HG02943 (cell line): Measurements from ENCODE around the gene GIPC1.
A peak's percentile ranks its signal among the peaks of the same experiment; 100 is the strongest.
"Not testable (repeated sequence)": the region's sequence is repeated elsewhere in the genome, so short reads cannot be mapped to it uniquely, and the experiment has no call there.

Experiments used
- ATAC-seq: cut with Tn5 transposase; IDR thresholded peaks from one replicate; pipeline ENCODE4 v1.9.1; 2021; ENCODE audit warnings: mild to moderate bottlenecking, low read depth, moderate library complexity; ENCODE audit not compliant: unreplicated experiment

The GIPC1 gene

DNA sequence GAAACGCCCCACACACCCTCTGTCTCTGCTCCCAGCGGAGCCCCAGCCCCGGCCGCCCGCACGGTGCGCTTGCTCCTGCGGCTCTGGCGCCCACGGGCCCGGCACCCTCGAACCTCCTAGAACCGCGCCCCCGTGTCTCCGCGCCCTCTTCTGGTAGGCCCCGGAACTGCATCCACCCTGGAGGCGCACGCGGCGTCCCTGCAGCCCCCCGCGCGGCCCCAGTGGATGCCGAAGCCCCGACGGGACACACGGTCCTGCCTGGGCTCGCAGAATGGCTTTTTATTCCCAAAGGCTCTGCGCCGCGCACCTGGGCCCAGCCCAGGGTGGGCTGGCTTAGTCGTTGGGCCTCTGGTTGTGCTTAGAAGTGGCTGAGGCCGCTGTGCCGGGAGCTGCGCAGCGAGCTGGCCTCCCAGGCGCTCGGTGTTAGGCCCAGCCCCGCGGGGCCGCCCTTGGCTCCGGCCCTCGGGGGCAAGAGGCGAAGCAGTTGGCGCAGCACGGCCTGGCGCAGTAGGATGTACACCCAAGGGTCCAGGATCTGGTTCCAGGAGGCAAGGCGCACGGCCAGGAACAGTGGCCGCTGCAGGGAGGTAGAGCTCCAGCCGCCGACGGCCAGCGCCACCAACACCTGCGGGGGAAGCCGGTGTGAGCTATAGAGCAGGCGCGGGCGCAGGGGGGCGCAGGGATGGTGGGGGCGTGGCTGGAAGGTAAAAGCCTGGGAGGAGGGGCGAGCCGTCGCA, 23.6 kb downstream of the GIPC1 start:
- ATAC-seq = no peak

DNA sequence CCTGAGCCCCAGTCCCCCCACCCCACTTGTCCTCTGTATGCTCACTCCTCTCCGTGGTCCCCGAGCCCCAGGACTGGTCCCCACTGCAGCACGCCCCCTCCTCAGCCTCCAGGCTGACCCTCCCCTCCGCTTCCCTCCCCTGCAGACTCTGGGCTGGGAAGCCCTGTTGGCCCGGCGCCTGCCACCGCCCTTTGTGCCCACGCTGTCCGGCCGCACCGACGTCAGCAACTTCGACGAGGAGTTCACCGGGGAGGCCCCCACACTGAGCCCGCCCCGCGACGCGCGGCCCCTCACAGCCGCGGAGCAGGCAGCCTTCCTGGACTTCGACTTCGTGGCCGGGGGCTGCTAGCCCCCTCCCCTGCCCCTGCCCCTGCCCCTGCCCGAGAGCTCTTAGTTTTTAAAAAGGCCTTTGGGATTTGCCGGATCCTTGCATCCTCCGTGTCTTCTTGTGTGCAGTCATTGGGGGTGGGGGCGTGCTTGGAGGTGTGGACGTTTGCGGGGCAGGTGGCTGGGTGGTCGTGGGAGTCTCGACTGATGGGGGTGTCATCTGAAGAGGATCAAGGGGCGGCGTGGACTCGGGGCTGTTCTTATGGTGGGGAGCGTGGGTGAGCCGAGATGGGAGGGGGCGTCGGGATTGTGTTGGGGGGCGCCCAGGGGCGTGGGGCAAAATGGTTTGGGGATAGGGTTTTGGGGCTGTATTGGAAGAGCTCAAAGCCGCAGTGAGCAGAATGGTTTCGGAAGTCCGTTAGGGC, 24.3 kb downstream of the GIPC1 start:
- no peak for ATAC-seq

DNA sequence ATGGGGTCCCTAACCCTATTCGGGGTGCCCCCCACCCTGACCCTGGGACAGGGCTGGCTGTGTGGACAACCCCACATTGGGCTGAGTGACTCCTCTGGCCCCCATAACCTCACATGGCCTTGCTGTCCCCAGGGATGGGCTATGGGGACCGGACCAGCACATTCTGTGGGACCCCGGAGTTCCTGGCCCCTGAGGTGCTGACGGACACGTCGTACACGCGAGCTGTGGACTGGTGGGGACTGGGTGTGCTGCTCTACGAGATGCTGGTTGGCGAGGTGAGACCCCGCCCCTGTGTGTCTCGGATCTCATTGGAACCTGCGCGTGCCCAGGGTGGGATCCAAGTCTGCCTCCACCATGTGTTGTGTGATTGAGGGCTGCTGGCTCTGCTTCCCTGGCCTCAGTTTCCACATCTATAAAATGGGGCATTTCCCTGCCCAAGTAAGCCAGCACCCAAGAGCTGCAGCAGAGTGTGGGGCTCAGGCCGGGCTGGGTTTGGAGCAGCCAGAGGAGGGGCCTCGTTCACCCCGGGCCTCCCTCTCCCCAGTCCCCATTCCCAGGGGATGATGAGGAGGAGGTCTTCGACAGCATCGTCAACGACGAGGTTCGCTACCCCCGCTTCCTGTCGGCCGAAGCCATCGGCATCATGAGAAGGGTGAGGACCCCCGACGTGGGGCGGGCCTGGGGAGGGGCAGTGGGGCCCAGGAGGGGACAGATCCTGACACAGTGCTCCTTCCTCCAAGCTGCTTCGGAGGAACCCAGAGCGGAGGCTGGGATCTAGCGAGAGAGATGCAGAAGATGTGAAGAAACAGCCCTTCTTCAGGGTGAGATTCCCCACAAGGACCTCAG, 25.7 kb downstream of the GIPC1 start:
- ATAC-seq = no peak

DNA sequence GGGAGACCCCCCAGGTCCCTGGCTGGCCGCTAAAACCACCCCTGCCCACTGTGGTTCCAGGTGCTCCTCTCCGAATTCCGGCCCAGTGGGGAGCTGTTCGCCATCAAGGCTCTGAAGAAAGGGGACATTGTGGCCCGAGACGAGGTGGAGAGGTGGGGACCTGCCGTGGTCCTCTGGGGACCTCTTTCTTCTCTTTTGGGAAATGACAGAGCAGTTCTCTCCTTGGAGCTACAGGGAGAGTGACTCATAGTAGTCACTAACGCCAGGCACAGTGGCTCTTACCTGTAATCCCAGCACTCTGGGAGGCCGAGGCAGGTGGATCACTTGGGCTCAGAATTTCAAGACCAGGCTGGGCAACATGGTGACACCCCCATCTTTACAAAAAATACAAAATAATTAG, 28.1 kb downstream of the GIPC1 start:
- no peak for ATAC-seq

DNA sequence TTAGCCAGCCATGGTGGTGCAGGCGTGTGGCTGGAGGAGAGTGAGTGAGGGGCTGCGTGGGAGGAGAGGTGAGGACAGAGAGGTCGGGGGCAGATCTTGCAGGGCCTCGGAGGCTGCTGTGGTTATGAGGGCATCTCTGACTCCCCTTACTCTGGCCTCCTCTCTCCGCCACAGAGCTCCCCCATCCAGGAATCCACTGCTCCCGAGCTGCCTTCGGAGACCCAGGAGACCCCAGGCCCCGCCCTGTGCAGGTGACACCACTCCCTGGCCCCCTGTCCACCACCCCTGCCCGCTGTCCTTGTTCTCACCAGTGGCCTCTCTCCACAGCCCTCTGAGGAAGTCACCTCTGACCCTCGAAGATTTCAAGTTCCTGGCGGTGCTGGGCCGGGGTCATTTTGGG, 28.5 kb downstream of the GIPC1 start:
- no peak for ATAC-seq

DNA sequence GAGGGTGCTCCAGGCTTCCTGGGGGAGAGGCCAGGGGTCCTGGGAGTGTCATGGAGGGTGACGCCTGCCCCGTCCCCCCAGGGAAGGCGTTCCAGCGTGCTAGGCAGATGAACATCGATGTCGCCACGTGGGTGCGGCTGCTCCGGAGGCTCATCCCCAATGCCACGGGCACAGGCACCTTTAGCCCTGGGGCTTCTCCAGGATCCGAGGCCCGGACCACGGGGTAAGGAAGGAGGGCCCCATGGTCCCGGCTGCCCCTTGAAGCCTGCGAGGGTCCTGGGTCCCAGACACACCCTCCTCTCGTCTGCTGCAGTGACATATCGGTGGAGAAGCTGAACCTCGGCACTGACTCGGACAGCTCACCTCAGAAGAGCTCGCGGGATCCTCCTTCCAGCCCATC, 32.2 kb downstream of the GIPC1 start:
- no peak for ATAC-seq

DNA sequence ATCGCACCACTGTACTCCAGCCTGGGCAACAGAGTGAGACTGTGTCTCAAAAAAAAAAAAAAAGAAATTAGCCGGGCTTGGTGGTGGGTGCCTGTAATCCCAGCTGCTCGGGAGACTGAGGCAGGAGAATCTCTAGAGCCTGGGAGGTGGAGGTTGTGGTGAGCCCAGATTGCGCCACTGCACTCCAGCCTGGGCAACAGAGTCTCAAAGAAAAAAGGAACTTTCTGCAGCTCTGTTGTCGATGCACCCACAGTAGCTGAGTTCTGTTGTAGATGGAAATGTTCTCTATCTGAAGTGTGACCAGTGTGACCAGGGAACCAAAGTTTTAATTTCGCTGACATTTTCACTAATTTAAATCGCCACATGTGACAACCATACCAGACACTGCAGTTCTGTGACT, 33.5 kb downstream of the GIPC1 start:
- ATAC-seq = not testable (repeated sequence)

DNA sequence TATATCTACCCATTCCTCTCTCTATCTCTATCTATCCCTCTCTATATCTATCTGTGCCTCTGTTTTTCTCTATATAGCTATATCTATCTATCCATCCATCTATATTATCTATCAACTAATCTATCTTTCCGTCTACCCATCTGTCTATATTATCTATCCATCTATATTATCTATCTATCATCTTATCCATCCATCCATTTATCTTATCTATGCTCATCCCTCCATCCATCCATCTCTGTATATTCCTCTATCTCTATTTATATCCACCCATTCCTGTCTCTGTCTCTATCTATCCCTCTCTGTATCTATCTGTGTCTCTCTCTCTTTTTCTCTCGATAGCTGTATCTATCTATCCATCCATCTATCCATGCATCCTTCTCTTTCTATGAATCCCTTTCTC, 35.0 kb downstream of the GIPC1 start:
- no peak for ATAC-seq

DNA sequence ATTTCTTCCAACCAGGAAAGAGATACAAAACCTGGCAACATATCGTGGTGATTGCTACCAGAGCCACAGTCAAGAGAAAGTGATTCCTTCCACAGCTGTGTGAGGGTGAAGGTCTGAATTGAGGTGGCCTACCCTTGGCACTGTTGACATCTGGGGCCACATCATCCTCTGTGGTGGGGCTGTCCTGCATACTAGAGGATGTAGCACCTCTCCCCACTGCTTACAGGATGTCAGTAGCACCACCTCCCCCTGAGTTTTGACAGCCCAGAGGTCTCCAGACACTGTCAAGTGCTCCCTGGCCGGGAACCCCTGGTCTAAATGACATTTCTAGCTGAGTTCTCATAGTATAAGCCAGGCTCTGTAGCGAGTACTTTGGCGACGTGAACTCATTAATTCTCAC, 36.2 kb downstream of the GIPC1 start:
- no peak for ATAC-seq

DNA sequence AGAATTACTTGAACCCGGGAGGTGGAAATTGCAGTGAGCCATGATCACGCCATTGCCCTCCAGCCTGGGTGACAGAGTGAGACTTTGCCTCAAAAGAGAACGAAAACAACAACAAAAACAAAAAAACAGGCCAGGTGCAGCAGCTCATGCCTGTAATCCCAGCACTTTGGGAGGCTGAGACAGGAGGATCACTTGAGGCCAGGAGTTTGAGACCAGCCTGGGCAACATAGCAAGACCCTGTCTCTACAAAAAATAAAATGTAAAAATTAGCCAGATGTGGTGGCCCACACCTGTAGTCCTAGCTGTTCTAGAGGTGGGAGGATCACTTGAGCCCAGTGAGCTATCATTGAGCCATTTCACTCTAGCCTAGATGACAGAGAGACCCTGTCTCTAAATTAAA, 43.6 kb downstream of the GIPC1 start:
- ATAC-seq = not testable (repeated sequence)

DNA sequence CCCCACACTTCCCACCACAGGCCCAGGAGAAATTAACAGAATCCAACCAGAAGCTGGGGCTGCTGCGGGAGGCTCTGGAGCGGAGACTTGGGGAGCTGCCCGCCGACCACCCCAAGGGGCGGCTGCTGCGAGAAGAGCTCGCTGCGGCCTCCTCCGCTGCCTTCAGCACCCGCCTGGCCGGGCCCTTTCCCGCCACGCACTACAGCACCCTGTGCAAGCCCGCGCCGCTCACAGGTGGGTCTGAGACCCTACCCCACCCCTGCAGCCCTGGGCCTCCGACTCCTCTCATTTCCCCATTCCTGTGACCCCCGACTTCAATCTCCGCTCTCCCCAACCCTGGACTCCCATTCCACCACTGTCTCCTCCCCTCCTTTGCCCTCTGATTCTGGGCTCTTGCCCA, 45.1 kb downstream of the GIPC1 start:
- no peak for ATAC-seq

DNA sequence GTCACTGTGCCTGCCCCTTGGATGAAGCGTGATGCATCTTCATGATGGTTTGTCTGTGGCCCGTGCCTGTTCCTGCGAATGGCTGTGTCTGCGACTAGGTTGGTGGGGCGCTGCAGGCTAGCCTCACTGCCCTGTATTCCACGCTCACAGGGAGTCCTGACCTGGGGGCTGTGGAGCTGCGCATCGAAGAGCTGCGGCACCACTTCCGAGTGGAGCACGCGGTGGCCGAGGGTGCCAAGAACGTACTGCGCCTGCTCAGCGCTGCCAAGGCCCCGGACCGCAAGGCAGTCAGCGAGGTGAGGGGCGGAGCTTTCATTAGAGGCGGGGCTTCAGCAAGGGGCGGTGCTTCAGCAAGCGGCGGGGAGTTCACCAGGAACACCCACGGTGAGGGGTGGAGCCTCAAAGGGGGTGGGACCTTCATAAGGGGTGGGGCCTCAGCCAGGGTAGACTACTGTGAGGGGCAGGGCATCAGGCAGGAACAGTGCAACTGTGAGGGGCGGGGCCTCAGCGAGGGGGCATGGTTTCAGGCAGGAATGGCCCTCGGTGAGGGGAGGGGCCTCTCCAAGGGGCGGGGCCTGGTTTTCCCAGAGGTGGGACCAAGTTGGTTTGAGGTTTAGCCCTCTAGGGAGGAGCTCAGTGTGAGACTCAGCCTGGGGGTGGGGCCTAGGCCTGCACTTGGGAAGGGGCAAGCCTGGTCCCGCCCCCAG, 45.6 kb downstream of the GIPC1 start:
- no peak for ATAC-seq

DNA sequence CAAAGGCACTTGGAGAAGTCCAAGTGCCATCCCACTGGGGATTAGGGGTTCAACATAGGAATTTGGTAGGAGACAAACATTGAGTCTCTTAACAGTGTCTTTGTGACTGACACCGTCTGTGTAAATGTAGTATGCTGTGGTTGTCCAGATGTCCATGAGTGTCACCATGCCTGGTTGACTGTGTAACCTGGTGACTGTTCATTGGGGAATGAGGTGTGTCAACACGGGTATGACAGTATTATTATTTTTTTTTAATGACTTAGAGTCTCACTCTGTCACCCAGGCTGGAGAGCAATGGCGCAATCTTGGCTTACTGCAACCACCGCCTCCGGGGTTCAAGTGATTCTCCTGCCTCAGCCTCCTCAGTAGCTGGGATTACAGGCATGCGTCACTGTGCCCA, 46.6 kb downstream of the GIPC1 start:
- ATAC-seq = no peak

DNA sequence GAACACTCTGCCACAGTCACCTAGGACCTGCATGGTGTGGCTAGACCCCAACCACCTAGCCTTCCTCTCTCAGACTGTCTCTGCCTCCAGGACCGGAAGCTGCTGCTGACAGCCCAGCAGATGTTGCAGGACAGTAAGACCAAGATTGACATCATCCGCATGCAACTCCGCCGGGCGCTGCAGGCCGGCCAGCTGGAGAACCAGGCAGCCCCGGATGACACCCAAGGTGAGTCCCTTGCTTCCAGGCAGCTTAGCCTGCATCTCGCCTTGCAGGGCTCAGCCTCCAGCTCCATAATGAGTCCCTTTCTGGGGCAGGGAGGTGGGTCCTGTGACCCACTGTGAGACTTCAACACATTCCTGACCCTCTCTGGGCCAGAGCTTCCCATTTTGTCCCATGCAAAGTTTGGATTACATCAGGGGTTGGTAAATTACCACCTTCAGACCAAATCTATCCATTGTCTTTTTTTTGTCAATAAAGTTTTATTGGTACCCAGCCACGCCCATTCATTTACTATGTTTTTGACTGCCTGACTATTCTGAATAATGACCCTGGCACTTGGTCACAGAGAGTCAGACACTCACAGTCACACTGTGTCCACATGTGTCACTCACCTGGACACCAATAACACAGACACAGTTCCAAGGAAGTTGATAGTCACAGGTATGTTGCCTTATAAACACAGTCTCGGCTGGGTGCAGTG, 49.4 kb downstream of the GIPC1 start:
- ATAC-seq = no peak

DNA sequence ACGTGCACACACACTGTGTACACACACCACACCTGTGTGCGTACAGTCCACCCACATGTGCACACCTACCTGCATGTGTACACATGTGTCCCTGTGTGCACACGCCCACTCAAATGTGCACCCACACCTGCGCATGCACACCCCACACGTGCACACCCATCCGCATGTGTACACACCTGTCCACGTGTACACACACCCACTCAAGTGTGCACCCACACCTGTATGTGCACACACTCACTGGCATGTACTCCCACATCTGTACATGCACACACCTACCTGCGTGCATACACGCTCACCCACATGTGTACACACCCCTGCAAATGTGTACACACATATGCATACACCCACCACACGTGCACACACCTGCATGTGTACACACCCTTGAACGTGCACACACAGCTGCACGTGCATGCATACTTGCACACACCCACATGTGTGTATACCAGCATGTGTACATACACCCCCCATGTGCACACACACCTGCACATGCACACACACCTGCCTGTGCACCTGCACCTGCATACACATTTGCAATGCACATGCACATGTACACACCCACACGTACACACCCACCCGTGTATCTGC, 52.2 kb downstream of the GIPC1 start:
- ATAC-seq = no peak

DNA sequence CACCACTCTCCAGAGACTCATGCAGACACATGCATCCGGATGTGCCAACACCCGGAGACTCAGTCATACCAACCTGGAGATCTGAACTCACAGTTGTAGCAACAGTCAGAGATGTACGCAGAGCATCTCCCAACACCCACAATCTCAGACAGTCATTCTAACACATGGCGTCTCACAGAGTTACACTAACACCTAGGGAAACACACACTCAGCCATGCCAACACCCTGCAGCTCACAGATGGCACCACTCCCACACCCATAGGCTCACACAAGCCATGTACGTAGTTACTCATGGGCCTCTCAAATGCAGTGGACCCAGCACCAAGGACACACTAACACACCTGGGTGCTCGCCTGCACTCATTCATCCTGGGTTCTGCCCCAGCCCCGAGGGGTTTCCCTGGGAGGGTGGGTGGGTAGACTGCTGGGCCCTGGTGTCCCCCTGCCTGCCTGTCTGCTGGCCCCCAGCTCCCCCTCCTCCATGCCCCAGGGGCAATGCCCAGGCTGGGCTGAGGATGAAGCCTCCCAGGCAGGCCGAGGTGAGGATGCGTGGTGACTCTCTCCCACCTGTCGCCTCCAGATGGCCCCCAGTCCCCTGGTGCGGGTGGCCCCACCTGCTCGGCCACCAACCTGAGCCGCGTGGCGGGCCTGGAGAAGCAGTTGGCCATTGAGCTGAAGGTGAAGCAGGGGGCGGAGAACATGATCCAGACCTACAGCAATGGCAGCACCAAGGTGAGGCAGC, 52.9 kb downstream of the GIPC1 start:
- ATAC-seq = no peak

DNA sequence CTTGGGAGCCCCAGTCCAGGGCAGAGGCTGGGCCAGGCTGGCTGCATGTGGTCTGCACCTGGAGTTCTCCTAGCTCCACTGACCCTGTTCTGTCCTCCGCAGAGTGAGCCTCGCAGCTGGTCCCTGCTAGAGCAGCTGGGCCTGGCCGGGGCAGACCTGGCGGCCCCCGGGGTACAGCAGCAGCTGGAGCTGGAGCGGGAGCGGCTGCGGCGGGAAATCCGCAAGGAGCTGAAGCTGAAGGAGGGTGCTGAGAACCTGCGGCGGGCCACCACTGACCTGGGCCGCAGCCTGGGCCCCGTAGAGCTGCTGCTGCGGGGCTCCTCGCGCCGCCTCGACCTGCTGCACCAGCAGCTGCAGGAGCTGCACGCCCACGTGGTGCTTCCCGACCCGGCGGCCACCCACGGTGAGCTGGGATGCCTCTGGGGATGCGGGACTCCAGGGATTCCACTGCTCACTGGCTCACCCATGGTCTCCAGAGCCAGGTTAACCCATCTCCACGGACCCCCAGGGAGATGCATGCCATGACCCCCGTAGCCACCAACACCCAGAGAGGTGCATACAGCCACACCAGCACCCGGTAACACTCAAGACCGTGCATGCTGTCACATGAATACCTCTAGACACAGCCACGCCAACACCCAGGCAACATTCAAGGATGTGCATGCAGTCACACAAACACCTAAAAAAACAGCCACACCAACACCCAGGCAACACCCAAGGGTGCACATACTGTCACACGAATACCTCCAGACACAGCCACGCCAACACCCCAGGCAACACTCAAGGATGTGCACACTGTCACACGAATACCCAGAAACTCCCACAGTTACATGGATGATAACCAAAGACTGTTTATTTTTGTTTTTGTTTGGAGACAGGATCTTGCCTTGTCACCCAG, 54.6 kb downstream of the GIPC1 start:
- ATAC-seq = no peak

DNA sequence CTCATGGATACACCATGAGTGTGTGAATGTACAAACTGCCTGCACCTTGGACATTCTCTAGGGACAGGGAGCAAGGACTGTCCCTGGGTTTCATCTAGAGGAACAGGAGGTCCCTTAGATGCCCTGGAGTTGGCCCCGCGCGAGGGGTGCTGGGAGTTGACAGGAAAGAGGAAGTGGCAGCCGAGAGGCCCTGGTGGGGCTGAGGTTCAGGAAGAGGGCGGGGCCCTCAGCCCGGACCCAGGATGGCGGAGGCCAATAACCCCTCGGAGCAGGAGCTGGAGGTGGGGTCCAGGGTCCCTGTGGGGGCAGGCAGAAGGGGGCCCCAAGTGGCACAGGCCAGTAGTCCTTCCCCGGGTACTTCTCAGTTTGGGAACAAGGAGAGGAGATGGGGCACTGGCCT, 55.9 kb downstream of the GIPC1 start:
- peak; percentile 81 for ATAC-seq
